Stimulated activated CD8-positive, alpha-beta memory T cell treated with anti-CD3 and anti-CD28 coated beads, Interleukin-7, amount 100 ng/mL, for 1 hour (primary cell): ENCODE data around the gene BOLA2B.

Experiments
- DNase-seq, 2 donors: peaks; one replicate each; pipeline ENCODE4 v3.0.0-alpha.2; 2020; ENCODE audit warnings: low read depth in 2 of 2

Gene BOLA2B

GRCh38 chr16:30143347-30143702, 50.1 kb downstream of the BOLA2B start:
- DNase-seq = no peak
